LNCaP clone FGC (cell line): Measurements from ENCODE around the gene XRRA1.

Experiments used
- DNase-seq: peaks from one replicate; pipeline ENCODE4 v3.0.0-alpha.2; 2011; ENCODE audit warnings: low read depth
- H3K4me3 ChIP-seq: 2 replicates; pipeline ENCODE4 v1.5.1; 2011; ENCODE audit warnings: mild to moderate bottlenecking, low read depth, low read length, control low read depth
- TF ChIP-seq, protein P1 (sequence below): IDR thresholded peaks from 2 replicates; pipeline ENCODE4 v1.5.1; 2012; ENCODE audit warnings: mild to moderate bottlenecking; ENCODE audit not compliant: control insufficient read depth, insufficient read depth; ENCODE audit errors: extremely low read depth

XRRA1 gene

GRCh38 chr11:74791333-74792100, 157.4 kb downstream of the XRRA1 start:
- H3K4me3 ChIP-seq: no peak overlapping the region
- TF ChIP-seq, protein P1, sequence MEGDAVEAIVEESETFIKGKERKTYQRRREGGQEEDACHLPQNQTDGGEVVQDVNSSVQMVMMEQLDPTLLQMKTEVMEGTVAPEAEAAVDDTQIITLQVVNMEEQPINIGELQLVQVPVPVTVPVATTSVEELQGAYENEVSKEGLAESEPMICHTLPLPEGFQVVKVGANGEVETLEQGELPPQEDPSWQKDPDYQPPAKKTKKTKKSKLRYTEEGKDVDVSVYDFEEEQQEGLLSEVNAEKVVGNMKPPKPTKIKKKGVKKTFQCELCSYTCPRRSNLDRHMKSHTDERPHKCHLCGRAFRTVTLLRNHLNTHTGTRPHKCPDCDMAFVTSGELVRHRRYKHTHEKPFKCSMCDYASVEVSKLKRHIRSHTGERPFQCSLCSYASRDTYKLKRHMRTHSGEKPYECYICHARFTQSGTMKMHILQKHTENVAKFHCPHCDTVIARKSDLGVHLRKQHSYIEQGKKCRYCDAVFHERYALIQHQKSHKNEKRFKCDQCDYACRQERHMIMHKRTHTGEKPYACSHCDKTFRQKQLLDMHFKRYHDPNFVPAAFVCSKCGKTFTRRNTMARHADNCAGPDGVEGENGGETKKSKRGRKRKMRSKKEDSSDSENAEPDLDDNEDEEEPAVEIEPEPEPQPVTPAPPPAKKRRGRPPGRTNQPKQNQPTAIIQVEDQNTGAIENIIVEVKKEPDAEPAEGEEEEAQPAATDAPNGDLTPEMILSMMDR: no peak
- no peak for DNase-seq
